ENCODE measurements around the gene STARD10. TPM values are rescaled to one million over a fixed set of nuclear protein-coding genes. Genes with fewer than 3 reads are reported as not detected.

The STARD10 gene
- total and polyA plus RNA-seq, 9 of the 15 experiments (the other 6 are each of a cell fraction or from before 2014, with no cell fraction given), result 0.15 to 52.9 (median 32.3) TPM

GRCh38 chr11:72831521-72832300 is 37.9 kb upstream of the STARD10 start (continued):
- TF ChIP-seq BACH1 (tag; IDR thresholded peaks at IDR 0.05) (no peak), MCM7 (IDR thresholded peaks at IDR 0.05) (no peak), ZNF77 (CRISPR knock-in tag; IDR thresholded peaks at IDR 0.05) (no peak), EP400 (IDR thresholded peaks at IDR 0.05) (no peak), POLR2AphosphoS5 (IDR thresholded peaks at IDR 0.05; ENCODE audit: control insufficient read depth, insufficient read depth, low read depth, low read length) (no peak), CHCHD3 (CRISPR knock-in tag; IDR thresholded peaks at IDR 0.05) (no peak), MBD2 (IDR thresholded peaks at IDR 0.05; ENCODE audit: borderline replicate concordance, low read depth) (no peak), ZEB2 (IDR thresholded peaks at IDR 0.05) (no peak), RBM22 (IDR thresholded peaks at IDR 0.05; ENCODE audit: low read depth, low read length, poor library complexity, severe bottlenecking) (no peak), CBX2 (IDR thresholded peaks at IDR 0.05; ENCODE audit: insufficient read depth, low read length, poor library complexity, severe bottlenecking) (no peak), C11orf30 (IDR thresholded peaks at IDR 0.05; ENCODE audit: low read depth) (no peak), SMAD3 (CRISPR knock-in tag; conservative IDR thresholded peaks at IDR 0.05) (0 out of 2 replicates have a peak, but pooled peaks have one; percentile 21), STAG1 (CRISPR knock-in tag; IDR thresholded peaks at IDR 0.05; ENCODE audit: borderline replicate concordance) (peak; percentile 97), L3MBTL2 (IDR thresholded peaks at IDR 0.05) (peak; percentile 49), HDAC2 (IDR thresholded peaks at IDR 0.05) (no peak), TAF1 (IDR thresholded peaks at IDR 0.05; ENCODE audit: control insufficient read depth, extremely low read depth, insufficient read depth, low read length, severe bottlenecking) (no peak)
- TF ChIP-seq, protein P1, sequence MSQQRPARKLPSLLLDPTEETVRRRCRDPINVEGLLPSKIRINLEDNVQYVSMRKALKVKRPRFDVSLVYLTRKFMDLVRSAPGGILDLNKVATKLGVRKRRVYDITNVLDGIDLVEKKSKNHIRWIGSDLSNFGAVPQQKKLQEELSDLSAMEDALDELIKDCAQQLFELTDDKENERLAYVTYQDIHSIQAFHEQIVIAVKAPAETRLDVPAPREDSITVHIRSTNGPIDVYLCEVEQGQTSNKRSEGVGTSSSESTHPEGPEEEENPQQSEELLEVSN (IDR thresholded peaks at IDR 0.05; ENCODE audit: borderline replicate concordance in 1 of 2, extremely low read depth in 1 of 2, insufficient read depth in 1 of 2, insufficient read length in 1 of 2, low read depth in 1 of 2, low read length in 1 of 2, poor library complexity in 1 of 2, severe bottlenecking in 1 of 2), result peak in 1 of 2 experiments; percentile 16
- TF ChIP-seq, protein P2, sequence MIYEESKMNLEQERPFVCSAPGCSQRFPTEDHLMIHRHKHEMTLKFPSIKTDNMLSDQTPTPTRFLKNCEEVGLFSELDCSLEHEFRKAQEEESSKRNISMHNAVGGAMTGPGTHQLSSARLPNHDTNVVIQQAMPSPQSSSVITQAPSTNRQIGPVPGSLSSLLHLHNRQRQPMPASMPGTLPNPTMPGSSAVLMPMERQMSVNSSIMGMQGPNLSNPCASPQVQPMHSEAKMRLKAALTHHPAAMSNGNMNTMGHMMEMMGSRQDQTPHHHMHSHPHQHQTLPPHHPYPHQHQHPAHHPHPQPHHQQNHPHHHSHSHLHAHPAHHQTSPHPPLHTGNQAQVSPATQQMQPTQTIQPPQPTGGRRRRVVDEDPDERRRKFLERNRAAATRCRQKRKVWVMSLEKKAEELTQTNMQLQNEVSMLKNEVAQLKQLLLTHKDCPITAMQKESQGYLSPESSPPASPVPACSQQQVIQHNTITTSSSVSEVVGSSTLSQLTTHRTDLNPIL (CRISPR knock-in tag; IDR thresholded peaks at IDR 0.05), result no peak

Measured in K562 (cell line).